Stromal cell of bone marrow (primary cell): Measurements from ENCODE around the gene SLC9A6.
A peak's percentile ranks its signal among the peaks of the same experiment; 100 is the strongest.

Experiments
- DNase-seq: peaks from one replicate; pipeline ENCODE4 v3.0.0-alpha.2; 2012; ENCODE audit warnings: low read depth

The SLC9A6 gene

DNA sequence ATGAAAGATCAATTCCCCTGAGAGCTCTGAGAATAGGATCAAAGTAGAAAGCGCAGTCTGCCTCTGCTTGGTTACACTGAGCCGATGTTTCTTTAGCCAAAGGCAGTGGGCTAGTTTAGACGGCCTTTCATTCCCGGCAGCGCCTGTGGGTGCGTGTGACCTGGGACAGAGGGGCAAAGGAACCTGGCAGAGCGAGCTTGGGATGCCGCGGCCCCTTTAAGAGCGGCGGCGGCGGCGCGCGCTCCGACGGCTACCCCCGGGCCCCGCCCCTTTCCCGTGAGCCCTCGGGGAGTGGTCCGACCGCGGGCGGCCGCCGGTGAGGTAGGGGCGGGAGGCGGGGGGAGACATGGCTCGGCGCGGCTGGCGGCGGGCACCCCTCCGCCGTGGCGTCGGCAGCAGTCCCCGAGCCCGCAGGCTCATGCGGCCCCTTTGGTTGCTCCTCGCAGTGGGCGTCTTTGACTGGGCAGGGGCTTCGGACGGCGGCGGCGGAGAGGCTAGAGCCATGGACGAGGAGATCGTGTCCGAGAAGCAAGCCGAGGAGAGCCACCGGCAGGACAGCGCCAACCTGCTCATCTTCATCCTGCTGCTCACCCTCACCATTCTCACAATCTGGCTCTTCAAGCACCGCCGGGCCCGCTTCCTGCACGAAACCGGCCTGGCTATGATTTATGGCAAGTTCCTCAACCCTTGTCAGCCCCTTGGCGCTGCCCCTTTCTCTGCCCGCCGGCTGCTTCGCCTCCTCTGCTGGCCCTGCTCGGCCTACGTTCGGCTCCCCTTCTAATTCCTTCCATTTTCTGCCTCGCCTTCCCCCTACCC is at the start of gene SLC9A6:
Gene SLC9A6 (plus strand): TSS at position 279 of the 816 bp plus-strand sequence. CDS start 224 bp downstream, at position 503.
- DNase-seq, result no peak

DNA sequence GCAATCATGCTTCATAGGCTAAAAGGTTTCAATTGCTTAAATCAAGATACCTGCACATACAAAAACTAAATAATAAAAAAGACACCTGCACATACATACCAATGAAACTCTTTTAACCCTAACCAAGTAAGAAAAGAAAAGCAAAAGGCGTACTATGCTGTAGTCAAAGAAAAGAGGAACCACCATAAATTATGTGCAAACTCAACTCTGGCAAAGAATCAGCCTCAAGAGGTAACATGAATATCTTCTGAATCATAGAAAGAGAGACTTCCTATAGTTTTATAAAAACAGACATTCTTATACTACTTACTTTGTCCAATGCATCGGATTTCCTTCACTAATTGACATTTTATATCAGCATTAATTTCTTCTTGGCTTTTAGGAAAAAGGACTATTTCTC is 40.7 kb upstream of the SLC9A6 start:
- DNase-seq, result no peak

DNA sequence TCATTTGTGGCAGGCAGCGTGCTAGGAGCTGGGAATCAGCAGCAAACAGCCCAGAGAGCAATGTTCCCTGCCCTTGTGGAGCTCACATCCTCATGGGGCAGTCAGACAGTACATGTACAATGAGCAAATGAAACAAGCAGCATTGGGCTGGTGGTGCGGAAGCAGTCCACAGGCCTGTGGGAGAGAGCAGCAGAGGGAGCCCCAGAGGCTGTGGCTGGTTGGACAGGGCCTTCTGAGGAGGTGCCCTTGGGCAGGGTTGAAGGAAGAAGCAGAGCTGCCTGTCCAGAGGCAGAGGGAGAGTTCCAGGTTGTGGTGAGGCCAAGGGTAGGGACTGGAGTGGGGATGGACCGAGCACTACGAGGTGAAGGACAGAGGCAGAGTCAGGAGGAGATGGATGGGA is 33.9 kb upstream of the SLC9A6 start:
- DNase-seq, result no peak

DNA sequence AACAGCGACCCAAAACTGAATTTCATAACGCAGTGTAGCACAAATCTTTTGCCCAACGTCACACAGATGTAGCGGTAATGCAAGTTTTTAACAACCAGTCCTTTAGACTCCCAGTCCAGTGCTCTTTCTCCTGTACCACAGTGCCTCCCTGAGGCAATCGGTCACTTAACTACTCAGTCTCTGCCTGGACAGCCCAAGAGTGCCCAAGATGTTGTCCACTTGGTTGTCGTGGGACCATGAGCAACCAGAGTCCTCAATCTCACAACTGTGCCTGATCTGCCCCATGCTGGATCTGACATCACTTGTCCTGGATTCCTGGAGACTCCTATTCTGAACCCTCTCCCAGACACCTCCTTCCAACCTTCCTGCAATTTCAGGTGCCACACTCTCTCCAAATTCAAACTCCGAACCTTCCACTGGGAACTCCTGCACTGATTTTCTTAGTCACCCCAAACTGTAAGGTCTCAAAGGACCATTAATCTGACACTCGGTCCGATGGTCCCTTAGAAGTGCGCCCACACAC is 12.1 kb upstream of the SLC9A6 start:
- DNase-seq, result no peak

DNA sequence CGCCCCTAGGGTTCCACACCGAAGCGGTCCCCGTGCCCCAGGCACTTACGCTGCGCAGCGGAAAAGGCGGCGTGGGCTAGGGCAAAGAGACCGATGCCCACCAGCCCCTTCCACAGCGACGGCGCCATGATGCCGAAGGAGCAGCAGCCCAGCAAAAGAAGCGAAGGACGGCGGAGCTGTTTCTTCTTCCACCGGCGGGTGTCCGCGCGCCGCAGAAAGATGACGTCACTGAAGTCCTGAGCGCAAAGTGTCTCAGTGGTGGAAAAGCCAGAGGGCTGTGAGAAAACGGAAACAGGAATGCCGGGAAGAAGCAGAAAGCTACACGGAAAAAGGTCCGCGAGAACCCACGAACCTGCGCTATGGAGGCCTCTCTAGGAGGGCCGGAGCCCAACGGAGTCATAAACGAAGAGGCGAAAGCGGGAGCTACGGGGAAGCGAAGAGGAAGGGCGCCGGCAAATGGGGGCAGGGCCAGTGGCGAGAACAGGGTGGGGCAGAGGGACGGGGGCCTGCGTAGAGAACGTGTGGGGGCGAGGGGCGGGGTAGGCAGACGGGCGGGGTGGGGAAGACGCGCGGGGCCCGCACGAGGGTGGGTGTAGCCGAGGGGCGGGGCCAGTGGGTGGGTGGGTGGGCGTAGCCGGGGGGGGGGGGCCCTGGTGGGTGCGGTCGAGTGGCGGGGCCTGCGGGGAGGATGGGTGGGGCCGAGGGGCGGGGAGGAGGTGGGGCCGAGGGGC is 11.5 kb upstream of the SLC9A6 start, which contains the start of gene MMGT1:
Gene MMGT1 (minus strand): TSS at position 441 of the 731 bp plus-strand sequence. CDS start 313 bp downstream, at position 128.
- peak; percentile 67 for DNase-seq

DNA sequence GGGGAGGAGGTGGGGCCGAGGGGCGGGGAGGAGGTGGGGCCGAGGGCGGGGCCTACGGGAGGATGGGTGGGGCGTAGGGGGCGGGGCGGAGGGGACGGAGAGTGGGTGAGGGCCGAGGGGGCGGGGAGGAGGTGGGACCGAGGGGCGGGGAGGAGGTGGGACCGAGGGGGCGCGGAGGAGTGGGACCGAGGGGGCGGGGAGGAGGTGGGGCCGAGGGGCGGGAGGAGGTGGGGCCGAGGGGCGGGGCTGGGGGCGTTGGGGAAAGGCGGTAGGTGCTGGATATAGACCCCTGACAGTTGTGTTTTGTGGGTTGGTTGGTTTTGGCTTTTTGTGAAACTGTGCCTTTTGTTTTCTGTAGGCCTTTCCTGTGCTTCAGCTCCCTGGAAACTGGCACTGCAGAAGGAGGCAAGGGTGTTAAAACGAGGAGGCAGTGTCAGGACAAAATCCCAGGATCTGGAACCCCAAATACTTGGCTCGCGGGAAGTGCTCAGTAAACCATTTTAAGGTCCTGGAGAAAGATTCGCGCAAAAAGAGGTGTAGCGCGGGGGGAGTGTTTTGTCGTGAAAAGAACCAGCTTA is 10.9 kb upstream of the SLC9A6 start:
- DNase-seq, result peak; percentile 30

DNA sequence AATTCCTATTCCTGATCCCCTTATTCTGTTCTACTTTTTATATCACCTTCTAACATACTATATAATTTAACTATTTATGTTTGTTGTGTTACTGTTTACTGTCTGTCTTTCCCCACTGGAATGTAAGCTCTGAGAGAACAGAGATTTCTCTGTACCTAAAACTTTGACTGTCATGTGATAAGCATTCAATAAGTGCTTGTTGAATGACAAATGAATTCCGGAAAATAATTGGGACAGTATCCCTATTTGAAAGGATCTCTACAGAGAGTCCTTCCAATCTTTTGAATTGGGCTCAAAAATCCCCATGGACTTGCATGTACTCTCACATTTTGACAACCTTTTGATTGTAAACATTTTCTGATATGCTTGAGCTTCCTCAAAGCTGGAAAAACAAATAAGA is 9.8 kb upstream of the SLC9A6 start:
- no peak for DNase-seq

DNA sequence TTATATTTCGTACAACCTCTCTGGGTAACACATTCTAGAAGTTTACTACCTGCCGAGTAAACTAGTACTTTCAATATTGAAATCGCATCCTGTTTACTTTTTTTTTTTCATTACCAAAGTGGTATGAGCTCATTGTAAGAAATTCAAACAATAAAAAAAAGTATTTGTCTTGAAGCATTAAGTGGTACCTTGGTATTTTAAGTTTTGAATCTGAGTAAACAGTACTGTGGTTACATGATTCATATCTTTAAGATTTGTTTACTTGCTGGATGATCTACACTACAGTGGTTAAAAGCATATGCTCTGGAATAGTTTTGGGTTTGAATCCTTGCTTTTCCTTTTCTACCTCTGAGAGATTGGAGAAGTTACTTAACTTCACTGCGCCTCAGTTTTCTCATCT is 7.6 kb upstream of the SLC9A6 start:
- no peak for DNase-seq

DNA sequence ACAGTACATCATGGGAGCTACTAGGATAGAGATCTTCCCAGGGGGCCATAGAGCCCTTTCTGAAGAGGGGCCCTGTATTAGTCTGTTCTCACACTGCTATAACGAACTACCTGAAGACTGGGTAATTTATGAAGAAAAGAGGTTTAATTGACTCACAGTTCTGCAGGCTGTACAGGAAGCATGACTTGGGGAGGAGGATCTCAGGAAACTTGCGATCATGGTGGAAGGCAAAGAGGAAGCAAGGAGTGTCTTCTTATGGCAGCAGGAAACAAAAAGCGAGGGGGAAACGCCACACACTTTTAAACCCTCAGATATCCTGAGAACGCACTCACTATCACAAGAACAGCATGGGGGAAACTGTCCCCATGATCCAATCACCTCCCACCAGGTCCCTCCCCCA is 4.2 kb upstream of the SLC9A6 start:
- no peak for DNase-seq

DNA sequence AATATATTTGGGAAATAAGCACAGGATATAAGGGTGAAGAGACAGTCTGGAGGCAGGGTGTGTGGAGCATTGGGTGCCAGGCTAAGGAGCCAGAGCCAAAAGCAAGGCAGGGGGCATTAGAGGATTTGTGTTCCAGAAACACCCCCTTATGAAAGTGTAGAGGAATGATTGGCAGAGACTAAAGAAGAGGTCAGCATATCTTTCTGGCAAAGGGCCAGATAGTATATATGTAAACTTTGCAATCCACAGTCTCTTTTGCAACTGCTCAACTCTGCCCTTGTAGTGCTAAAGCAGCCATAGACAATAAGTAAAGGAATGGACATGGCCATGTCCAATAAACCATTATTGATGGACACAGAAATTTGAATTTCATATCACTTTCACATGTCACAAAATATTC is 3.6 kb upstream of the SLC9A6 start:
- DNase-seq, result no peak

DNA sequence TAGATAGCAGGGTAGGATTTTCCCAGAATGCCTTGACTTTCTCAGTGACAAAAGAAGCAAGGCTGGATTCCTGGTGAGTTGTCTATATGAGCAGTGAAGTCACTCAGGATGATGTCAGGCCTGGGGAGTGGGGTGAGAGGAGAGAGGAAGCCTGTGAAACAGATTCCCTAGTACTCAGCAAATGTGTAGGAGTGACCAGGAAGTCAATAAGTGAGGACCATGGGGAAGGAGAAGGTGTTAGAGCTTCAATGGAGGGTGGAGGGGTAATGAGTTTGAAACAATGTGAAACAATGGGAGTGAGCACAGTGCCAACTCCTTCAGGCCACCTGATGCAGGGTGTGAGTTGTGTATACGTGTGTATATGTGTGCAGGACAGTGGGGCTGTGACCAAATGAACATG is 2.4 kb upstream of the SLC9A6 start:
- no peak for DNase-seq

DNA sequence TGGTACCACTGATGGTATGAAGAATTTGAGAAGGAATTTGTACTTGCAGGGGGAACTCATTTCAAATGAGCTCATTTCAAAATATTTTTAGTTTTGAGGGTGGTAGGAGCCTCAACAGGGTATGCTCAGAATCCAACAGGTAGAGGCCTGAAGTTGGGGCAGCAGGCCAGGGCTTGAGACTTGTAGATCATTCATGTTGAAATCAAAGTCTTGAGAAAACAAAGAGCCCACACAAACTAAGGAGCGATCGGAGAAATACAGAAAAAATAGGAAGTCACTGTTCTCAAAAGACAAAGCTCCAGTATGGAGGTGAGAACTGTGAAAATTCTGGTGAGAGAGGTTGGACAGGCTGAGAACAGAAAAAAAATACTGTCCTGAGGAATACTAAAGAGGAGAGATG is 979 bp upstream of the SLC9A6 start:
- no peak for DNase-seq

DNA sequence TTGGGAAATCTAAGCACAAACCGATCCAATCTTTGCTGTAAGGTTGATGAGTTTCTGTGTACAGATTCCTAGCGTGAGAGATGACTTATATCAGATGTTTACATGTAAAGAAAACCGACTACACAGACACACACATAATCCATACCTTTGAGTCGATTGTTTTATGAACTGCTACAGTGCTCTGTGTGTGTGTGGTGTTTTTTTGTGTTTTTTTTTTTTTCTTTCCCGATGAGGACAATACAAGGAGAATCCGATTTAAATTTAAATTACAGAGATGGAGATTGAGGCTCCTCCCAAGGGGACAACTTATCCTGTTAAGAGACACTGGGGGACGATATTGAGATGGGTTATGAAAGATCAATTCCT is 461 bp upstream of the SLC9A6 start:
- no peak for DNase-seq

DNA sequence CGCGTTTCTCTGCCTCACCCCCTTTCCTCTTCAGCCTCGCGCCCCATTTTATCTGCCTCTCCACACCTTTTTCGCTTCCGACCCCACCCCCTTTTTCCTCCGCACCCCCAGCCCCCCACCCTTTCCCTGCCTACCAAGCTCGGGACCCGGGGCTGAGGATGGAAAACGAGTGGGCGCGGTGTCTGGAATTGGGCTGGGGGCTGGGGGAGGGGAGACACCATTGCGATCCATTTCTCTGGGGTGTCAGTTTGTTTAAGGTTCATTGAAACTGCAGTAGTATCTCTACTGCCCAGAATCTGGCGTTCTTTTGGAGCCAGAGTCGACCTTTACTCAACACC is 707 bp downstream of the SLC9A6 start:
- no peak for DNase-seq

DNA sequence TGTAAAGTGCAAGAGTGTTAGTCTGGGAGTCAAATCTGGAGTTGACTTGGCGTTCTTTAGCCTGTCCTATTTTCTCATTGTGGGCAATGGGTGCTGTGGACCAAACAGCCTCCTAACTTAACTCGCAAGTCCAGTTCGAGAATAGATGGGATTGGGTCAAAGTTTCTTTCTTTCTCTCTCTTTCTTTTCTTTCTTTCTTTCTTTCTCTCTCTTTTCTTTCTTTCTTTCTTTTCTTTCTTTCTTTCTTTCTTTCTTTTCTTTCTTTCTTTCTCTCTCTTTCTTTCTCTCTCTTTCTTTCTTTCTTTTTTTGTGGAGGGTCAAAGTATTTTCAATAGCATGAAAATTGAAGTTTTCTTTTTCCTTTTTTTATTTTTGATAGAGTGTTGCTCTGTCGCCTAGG is 3.0 kb downstream of the SLC9A6 start:
- no peak for DNase-seq

DNA sequence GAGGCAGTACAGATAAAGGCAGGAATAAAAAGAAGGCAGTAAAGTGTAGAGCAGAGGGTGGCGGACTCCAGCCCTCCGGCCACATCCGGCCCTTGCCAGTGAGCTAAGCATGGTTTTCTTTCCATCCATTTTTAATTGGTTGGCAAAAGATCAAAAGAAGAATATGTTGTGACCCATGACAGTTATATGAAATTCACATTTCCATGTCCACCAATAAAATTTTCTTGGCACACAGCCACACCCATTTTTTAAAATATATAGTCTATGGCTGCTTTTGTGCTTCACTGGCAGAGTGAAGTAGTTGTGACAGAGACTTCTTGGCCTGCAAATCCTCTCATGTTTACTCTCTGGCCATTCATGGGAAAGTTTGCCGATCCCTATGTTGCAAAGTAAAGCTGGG is 29.8 kb downstream of the SLC9A6 start:
- no peak for DNase-seq

DNA sequence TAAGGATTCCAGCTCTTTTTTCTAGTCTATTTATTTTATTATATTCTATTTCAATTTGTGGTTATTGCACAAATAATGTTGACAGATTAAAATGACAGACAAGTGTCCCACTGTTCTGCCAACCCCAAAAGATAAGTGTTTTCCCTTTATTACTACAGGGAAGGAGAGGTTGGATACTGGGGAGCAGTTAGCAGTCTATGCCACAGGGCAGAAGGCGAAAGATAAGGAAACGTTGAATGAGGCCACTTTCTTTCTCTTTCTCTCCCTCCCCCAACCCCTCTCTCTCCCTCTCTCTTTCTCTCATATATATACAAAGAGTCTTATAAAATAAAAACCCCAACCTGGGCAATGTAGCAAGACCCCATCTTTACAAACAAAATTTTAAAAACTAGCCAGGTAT is 31.6 kb downstream of the SLC9A6 start:
- DNase-seq, result no peak

DNA sequence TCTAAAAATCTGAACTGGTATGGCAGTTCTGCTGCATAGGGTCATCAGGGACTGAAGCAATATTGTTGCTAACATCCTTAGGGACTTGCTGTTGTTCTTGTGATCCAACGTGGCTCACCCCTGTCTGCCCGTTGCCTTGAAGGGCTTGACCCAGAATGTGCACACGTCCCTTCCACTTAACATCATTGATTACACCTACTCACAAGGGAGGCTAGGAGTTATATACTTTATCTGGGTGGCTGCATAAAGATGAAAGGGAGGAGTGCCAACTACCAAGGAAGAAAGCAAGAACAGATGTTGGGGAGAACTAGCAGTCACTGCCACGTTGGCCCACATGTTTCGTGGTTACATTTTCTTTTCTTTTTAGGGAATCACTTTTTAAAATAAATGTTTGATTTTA is 34.0 kb downstream of the SLC9A6 start:
- no peak for DNase-seq

DNA sequence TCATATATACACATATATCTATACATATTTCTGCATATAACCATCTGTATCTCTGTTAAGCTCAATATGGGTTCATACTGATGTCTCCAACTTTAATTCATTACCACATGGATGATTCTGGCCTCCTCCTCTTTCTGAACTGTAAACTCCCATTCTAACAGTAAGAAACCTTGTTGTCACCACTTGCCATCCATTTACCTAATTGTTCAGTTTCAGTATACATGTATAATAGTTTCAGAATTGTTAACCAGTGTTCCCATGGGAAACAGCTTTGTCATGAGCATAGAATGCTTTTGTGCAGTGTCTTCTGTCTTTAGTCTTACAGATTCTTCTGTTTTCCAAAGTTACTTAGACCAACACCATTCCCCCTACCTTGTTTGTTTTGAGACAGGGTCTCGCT is 35.9 kb downstream of the SLC9A6 start:
- no peak for DNase-seq

DNA sequence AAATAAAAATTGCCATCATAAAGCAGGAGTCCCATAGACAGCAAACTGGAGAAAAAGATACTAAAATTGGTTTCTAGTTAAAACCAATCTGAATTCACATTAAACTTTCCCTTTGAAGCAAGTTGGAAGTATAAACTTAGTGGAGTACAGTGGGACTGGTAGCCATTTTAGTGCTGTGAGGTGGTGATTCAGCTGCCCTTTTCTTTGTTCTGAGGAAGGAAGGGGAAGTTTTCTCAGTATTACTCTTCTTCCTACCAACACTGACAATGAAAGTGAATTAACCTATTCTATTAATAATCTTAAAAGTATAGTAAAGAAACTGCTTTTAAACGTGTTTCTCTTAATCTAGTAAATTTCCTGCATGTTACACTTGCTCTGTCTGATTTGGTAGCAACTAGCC is 36.7 kb downstream of the SLC9A6 start:
- DNase-seq, result no peak

DNA sequence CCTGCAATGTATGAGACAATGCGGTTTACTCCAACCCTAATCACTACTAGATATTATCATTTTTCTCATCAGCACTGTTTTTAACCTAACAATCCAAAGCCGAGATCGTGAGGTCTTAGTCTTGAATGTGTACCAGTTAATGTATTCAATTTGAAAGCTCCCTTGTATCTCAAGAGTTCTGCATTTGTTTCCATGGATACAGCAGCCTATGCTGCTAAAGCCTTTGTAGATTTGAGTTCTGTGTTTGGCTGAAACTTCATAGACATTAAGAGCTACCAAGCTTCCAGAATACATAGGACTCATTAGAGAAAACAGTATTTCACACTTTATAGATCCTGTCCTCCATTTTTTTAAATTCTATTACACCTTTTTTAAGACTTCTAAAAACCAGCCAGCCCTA is 39.9 kb downstream of the SLC9A6 start:
- DNase-seq, result no peak

DNA sequence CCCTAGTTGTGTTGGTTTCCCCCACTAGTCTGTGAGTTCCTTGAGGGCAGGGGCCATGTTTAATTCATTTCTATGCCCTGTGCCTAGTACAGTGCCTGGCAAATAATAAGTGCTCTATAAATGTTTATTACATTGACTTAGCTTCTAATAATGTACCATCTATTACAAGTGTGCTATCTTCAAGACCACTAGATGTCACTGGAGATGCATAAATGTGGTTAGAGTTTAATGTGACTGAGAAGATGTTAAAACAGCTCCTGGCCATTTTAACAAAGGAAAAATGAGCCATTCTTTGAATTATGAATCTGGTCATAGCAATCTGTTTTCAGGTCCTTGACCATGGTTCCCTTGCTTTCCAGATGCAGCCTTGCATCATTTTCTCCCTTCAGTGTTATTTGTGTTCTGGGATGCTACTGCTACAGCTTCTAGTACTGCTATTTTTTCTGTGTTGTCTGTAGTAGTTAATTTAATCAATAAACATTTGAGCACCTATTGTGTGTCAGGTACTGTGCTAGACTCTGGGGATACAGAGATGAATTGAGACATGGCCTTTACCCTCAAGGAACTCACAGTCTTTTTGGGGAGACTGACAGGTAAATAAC is 43.2 kb downstream of the SLC9A6 start:
- DNase-seq, result peak; percentile 49

DNA sequence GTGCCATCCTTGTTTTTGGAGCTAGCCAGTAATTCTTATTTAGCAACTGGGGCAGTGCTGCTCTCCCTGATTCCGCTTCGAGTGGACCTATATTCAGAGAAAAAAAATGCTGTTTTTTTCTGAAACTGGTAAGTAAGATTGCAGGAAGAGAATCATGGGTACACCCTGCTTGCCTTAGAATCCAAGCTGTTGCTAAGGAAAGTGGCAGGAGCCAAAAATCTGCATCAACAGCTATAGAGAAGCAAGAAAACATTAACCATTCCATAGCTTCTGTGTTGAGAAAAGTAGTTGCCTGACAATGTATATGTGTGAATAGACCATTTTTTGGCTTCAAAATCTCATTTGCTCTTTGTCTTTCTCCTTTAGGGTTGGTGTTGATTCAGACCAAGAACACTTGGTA is 44.5 kb downstream of the SLC9A6 start:
- DNase-seq, result no peak
